Subcutaneous adipose tissue (tissue), 4 donors: ENCODE data around the gene MAGI2. TPM values are rescaled to one million over a fixed set of nuclear protein-coding genes. Genes with fewer than 3 reads are reported as not detected.

ENCODE experiments used
- CTCF ChIP-seq: fragments of 450-650 bp; IDR thresholded peaks from one replicate; pipeline ENCODE4 v1.5.1; 2016; ENCODE audit warnings: low read depth, mild to moderate bottlenecking, control low read depth, antibody characterized with exemption, moderate library complexity
- total RNA-seq, 4 donors: library from RNA; depleted of rRNA; stranded (reverse); fragments of >200 nt; gene quantifications; one replicate each; pipeline ENCODE4 v1.1.0, GENCODE V29; 2016

MAGI2 gene
- total RNA-seq, 4 donors from 2014 or later: 13.7 to 22.9 (median 17.7) TPM

GRCh38 chr7:78092331-78092730, 1361.1 kb downstream of the MAGI2 start:
- no peak for TF ChIP-seq CTCF

GRCh38 chr7:78090616-78091015, 1362.9 kb downstream of the MAGI2 start:
- TF ChIP-seq CTCF: no peak

GRCh38 chr7:78083476-78084120, 1369.9 kb downstream of the MAGI2 start:
- no peak for TF ChIP-seq CTCF

- no peak for TF ChIP-seq CTCF
Observed at GRCh38 chr7:78082556-78082955, 1370.9 kb downstream of the MAGI2 start.

- TF ChIP-seq CTCF: no peak
Observed at GRCh38 chr7:78081888-78082287, 1371.6 kb downstream of the MAGI2 start.

GRCh38 chr7:78081344-78081743, 1372.1 kb downstream of the MAGI2 start:
- no peak for TF ChIP-seq CTCF

- no peak for TF ChIP-seq CTCF
Observed at GRCh38 chr7:78080811-78081210, 1372.7 kb downstream of the MAGI2 start.
